CD4-positive, alpha-beta memory T cell (primary cell): ENCODE results near the gene FASN. TPM values are rescaled to one million over a fixed set of nuclear protein-coding genes. Genes with fewer than 3 reads are reported as not detected.

Experiments used
- CTCF ChIA-PET: fragments of 350-600 bp; sonication (Branson Sonifier 250); formaldehyde crosslinking; loops from one replicate; lab custom pipeline; 2021; ENCODE audit warnings: inconsistent platforms; ENCODE audit not compliant: partially characterized antibody; lab: Charles Lee
- POLR2A ChIA-PET: fragments of 350-600 bp; sonication (Branson Sonifier 250); formaldehyde crosslinking; loops from one replicate; lab custom pipeline; 2021; ENCODE audit not compliant: partially characterized antibody; lab: Charles Lee
- DNase-seq, 5 donors: peaks; one replicate each; pipeline versions ENCODE4 v3.0.0 to v3.0.0-alpha.2; 2020 to 2022; ENCODE audit warnings: mixed read lengths in 1 of 5
- H3K27ac ChIP-seq: one replicate; pipeline ENCODE4 v1.7.0; 2013; ENCODE audit warnings: low read depth, low read length
- H3K27me3 ChIP-seq: 2 replicates; pipeline ENCODE4 v1.7.0; 2013; ENCODE audit warnings: mild to moderate bottlenecking, low read length, moderate library complexity; ENCODE audit not compliant: insufficient read depth
- H3K36me3 ChIP-seq: 2 replicates; pipeline ENCODE4 v1.7.0; 2013; ENCODE audit warnings: mild to moderate bottlenecking, low read length, moderate library complexity; ENCODE audit not compliant: insufficient read depth
- H3K4me1 ChIP-seq: 2 replicates; pipeline ENCODE4 v1.7.0; 2013; ENCODE audit warnings: mild to moderate bottlenecking, low read length, moderate library complexity; ENCODE audit not compliant: insufficient read depth
- H3K4me3 ChIP-seq, 2 donors: one replicate each; pipeline ENCODE4 v1.7.0; 2013; ENCODE audit warnings: low read length in 2 of 2, mild to moderate bottlenecking in 1 of 2
- H3K9me3 ChIP-seq, 2 donors: one replicate each; pipeline ENCODE4 v1.7.0; 2013; ENCODE audit warnings: low read length in 2 of 2, control low read depth in 1 of 2; ENCODE audit not compliant: control insufficient read depth in 1 of 2
- H3K27ac Mint-ChIP-seq, 7 donors: one replicate each; pipeline ENCODE4 v1.8.0; 2020 to 2021; ENCODE audit warnings: mixed read lengths in 7 of 7, mild to moderate bottlenecking in 6 of 7, inconsistent platforms in 3 of 7, moderate library complexity in 3 of 7
- H3K27me3 Mint-ChIP-seq, 2 donors: one replicate each; pipeline ENCODE4 v1.8.0; 2020 to 2021; ENCODE audit warnings: mixed read lengths in 2 of 2
- H3K36me3 Mint-ChIP-seq, 2 donors: one replicate each; pipeline ENCODE4 v1.8.0; 2020 to 2021; ENCODE audit warnings: mixed read lengths in 2 of 2, inconsistent platforms in 1 of 2, mild to moderate bottlenecking in 1 of 2
- H3K4me1 Mint-ChIP-seq, 4 donors: one replicate each; pipeline ENCODE4 v1.8.0; 2020 to 2021; ENCODE audit warnings: mixed read lengths in 4 of 4, mild to moderate bottlenecking in 1 of 4
- H3K4me3 Mint-ChIP-seq, 8 donors: one replicate each; pipeline ENCODE4 v1.8.0; 2020 to 2021; ENCODE audit warnings: mixed read lengths in 8 of 8, mild to moderate bottlenecking in 7 of 8, moderate library complexity in 6 of 8, inconsistent platforms in 3 of 8
- H3K9me3 Mint-ChIP-seq, 8 donors: one replicate each; pipeline ENCODE4 v1.8.0; 2020 to 2021; ENCODE audit warnings: mixed read lengths in 8 of 8, mild to moderate bottlenecking in 5 of 8, inconsistent platforms in 3 of 8, moderate library complexity in 1 of 8
- intact Hi-C: fragments of 100-400 bp; cut with micrococcal nuclease; formaldehyde crosslinking; loops from one replicate; pipeline ENCODE4 v1.15.1; 2023
- polyA plus RNA-seq, 2 donors: library from polyadenylated mRNA; unstranded; fragments of 300-500 nt; fragmentation: Illumina TruSeq; gene quantifications; one replicate each; pipeline ENCODE4 v1.2.3, GENCODE V29; 2021
- total RNA-seq, 2 experiments: library from RNA; stranded (reverse); gene quantifications; one replicate each; pipeline ENCODE4 v1.2.3, GENCODE V29; 2021

The FASN gene
- total and polyA plus RNA-seq, 4 experiments from 2014 or later: 0.03 to 27.7 (median 15.0) TPM

GRCh38 chr17:82055023-82055964 is 42.7 kb downstream of the FASN start:
- Mint-ChIP-seq H3K9me3 (peaks cover 0 to 4% (median 0%) of the 10 kb centered on the region in 8 donors), H3K4me1 (peaks cover 1 to 20% (median 7%) of the 10 kb centered on the region in 4 donors), H3K27ac (peak overlapping the region in 4 of 7 donors; percentile 30 to 71 (median 44)), H3K27me3 (no peaks in the 10 kb centered on the region), H3K4me3 (peak overlapping the region in 1 of 8 donors; percentile 21), H3K36me3 (peaks cover 0 to 33% of the 10 kb centered on the region in 2 donors)
- no peak overlapping the region for H3K27ac ChIP-seq
- peaks cover 27% of the 10 kb centered on the region for H3K4me1 ChIP-seq
- intact Hi-C loops: no loop called here
- peaks cover 32% of the 10 kb centered on the region for H3K36me3 ChIP-seq
- no peaks in the 10 kb centered on the region for H3K27me3 ChIP-seq
- CTCF ChIA-PET: no interaction called here
- no peak overlapping the region for H3K4me3 ChIP-seq
- DNase-seq: no peak
- no peaks in the 10 kb centered on the region for H3K9me3 ChIP-seq
- POLR2A ChIA-PET: interaction anchor here (1.1 to 1.6 kb wide), 3 partner anchors 10 to 71 kb away, joined by 3 to 8 read pairs (median 5); partner anchors contain the start of genes CENPX, DUS1L and LRRC45

- peak in 1 of 5 donors; percentile 26 for DNase-seq
- H3K4me1 ChIP-seq: peaks cover 31% of the 10 kb centered on the region
- H3K36me3 ChIP-seq: peaks cover 29% of the 10 kb centered on the region
- ChIA-PET CTCF (no interaction called here), POLR2A (interaction anchor here (1.1 to 5.3 kb wide), 3 partner anchors 11 to 72 kb away, joined by 3 to 26 read pairs (median 8); partner anchors contain the start of genes DCXR and DUS1L)
- H3K27me3 ChIP-seq: no peaks in the 10 kb centered on the region
- Mint-ChIP-seq H3K4me1 (peaks cover 3 to 22% (median 8%) of the 10 kb centered on the region in 4 donors), H3K36me3 (peaks cover 0 to 29% of the 10 kb centered on the region in 2 donors), H3K27me3 (no peaks in the 10 kb centered on the region), H3K27ac (peak overlapping the region in 2 of 7 donors; percentile 30 to 71), H3K4me3 (peak overlapping the region in 3 of 8 donors; percentile 38 to 78 (median 63)), H3K9me3 (peaks cover 0 to 4% (median 0%) of the 10 kb centered on the region in 8 donors)
- no peak overlapping the region for H3K27ac ChIP-seq
- intact Hi-C loops: loop anchor here (5.0 kb wide), 1 partner anchor 43 kb away; the partner anchor contains the start of gene FASN
- no peaks in the 10 kb centered on the region for H3K9me3 ChIP-seq
- H3K4me3 ChIP-seq: no peak overlapping the region
These were observed 43.5 kb downstream of the FASN start for GRCh38 chr17:82054351-82055022.

- POLR2A ChIA-PET: interaction anchor here (1.6 to 5.3 kb wide), 3 partner anchors 12 to 16 kb away, joined by 8 to 27 read pairs (median 26); partner anchors contain the start of genes DCXR and DUS1L
- CTCF ChIA-PET: interaction anchor here (1.9 kb wide), 1 partner anchor 16 kb away, joined by 8 read pairs; the partner anchor contains the start of gene DCXR
- intact Hi-C loops: loop anchor here (5.0 kb wide), 1 partner anchor 44 kb away; the partner anchor contains the start of gene FASN
These were observed 44.3 kb downstream of the FASN start for GRCh38 chr17:82053556-82054263.

GRCh38 chr17:82053130-82053529 is 44.9 kb downstream of the FASN start:
- POLR2A ChIA-PET: interaction anchor here (1.1 to 5.3 kb wide), 3 partner anchors 13 to 24 kb away, joined by 3 to 27 read pairs (median 26); partner anchors contain the start of genes DCXR and DUS1L
- Histone ChIP-seq H3K27me3 (no peaks in the 10 kb centered on the region), H3K9me3 (no peaks in the 10 kb centered on the region), H3K4me1 (peaks cover 31% of the 10 kb centered on the region), H3K27ac (no peak overlapping the region), H3K4me3 (no peak overlapping the region), H3K36me3 (peaks cover 29% of the 10 kb centered on the region)
- peaks cover 0 to 4% (median 0%) of the 10 kb centered on the region in 8 donors for H3K9me3 Mint-ChIP-seq
- peak overlapping the region in 5 of 7 donors; percentile 15 to 70 (median 42) for H3K27ac Mint-ChIP-seq
- DNase-seq: no peak
- peak overlapping the region; percentile 58 to 84 (median 76) for H3K4me3 Mint-ChIP-seq
- CTCF ChIA-PET: interaction anchor here (0.6 to 1.9 kb wide), 2 partner anchors 15 to 442 kb away, joined by 3 to 8 read pairs; partner anchors contain the start of gene DCXR
- intact Hi-C loops: loop anchor here (5.0 kb wide), 1 partner anchor 44 kb away; the partner anchor contains the start of gene FASN
- H3K36me3 Mint-ChIP-seq: peaks cover 0 to 25% of the 10 kb centered on the region in 2 donors
- H3K27me3 Mint-ChIP-seq: no peaks in the 10 kb centered on the region
- peaks cover 3 to 22% (median 8%) of the 10 kb centered on the region in 4 donors for H3K4me1 Mint-ChIP-seq

More at GRCh38 chr17:82053556-82054263, 44.3 kb downstream of the FASN start:
- Histone ChIP-seq H3K27ac (no peak overlapping the region), H3K27me3 (no peaks in the 10 kb centered on the region), H3K4me3 (no peak overlapping the region), H3K36me3 (peaks cover 29% of the 10 kb centered on the region), H3K9me3 (no peaks in the 10 kb centered on the region), H3K4me1 (peaks cover 31% of the 10 kb centered on the region)
- DNase-seq: no peak
- Mint-ChIP-seq H3K27me3 (no peaks in the 10 kb centered on the region), H3K27ac (peak overlapping the region in 3 of 7 donors; percentile 29 to 77 (median 57)), H3K4me1 (peaks cover 3 to 22% (median 8%) of the 10 kb centered on the region in 4 donors), H3K9me3 (peaks cover 0 to 4% (median 0%) of the 10 kb centered on the region in 8 donors), H3K4me3 (peak overlapping the region; percentile 58 to 84 (median 76)), H3K36me3 (peaks cover 0 to 26% of the 10 kb centered on the region in 2 donors)

- no peaks in the 10 kb centered on the region for H3K27me3 ChIP-seq
- H3K4me3 ChIP-seq: peak overlapping the region; percentile 29 to 69
- H3K27ac ChIP-seq: peak overlapping the region; percentile 55
- H3K4me1 Mint-ChIP-seq: peaks cover 3 to 22% (median 9%) of the 10 kb centered on the region in 4 donors
- H3K9me3 ChIP-seq: no peaks in the 10 kb centered on the region
- DNase-seq: no peak
- peak overlapping the region; percentile 75 to 84 (median 80) for H3K4me3 Mint-ChIP-seq
- H3K9me3 Mint-ChIP-seq: peaks cover 0 to 2% (median 0%) of the 10 kb centered on the region in 8 donors
- peaks cover 29% of the 10 kb centered on the region for H3K36me3 ChIP-seq
- intact Hi-C loops: loop anchor here (5.0 kb wide), 1 partner anchor 45 kb away; the partner anchor contains the start of gene FASN
- ChIA-PET POLR2A (interaction anchor here (0.8 to 5.3 kb wide), 6 partner anchors 13 to 46 kb away, joined by 3 to 27 read pairs (median 6); partner anchors contain the start of genes DCXR, DUS1L, FASN and RAC3), CTCF (interaction anchor here (0.6 to 1.9 kb wide), 2 partner anchors 15 to 443 kb away, joined by 3 to 8 read pairs; partner anchors contain the start of gene DCXR)
- peak overlapping the region in 6 of 7 donors; percentile 29 to 90 (median 67) for H3K27ac Mint-ChIP-seq
- H3K36me3 Mint-ChIP-seq: peaks cover 0 to 22% of the 10 kb centered on the region in 2 donors
- peaks cover 31% of the 10 kb centered on the region for H3K4me1 ChIP-seq
- no peaks in the 10 kb centered on the region for H3K27me3 Mint-ChIP-seq
These were observed 45.4 kb downstream of the FASN start for GRCh38 chr17:82052638-82053059.
